NT2/D1 (cell line): Measurements from ENCODE around the gene TREM2.

Experiments
- SUZ12 ChIP-seq: IDR thresholded peaks from 2 replicates; pipeline ENCODE4 v1.6.1; 2011; ENCODE audit not compliant: insufficient read length, insufficient read depth; ENCODE audit errors: extremely low read depth
- YY1 ChIP-seq: IDR thresholded peaks from 2 replicates; pipeline ENCODE4 v1.6.1; 2011; ENCODE audit not compliant: insufficient read length, insufficient read depth

DNA sequence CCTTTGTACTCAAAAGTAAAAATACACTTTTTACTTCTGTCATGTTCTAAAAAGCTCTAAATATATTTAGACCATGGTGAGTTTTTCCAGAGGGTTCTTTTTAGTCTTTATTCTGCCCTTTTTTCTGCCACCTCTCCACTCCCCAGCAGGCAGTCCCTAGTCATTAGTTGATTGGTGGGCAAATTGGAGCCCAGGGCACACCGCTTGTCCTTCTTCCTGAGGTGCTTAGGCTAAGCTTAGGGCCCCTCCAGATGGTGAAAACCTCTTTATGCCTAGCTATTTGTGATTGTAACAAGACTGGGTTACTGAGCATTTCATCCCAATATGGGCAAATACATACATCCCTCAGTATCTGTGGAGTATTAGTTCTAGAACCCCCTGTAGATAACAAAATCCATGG is 15.0 kb downstream of the TREM2 start:
- no peak for TF ChIP-seq YY1
- no peak for TF ChIP-seq SUZ12
